Stomach (tissue), 4 donors: ENCODE data around the gene SGMS1.

Experiments
- POLR2A ChIP-seq, 4 donors: fragments of 450-650 bp; IDR thresholded peaks; one replicate each; pipeline ENCODE4 v1.6.1; 2016; ENCODE audit warnings: antibody characterized with exemption in 4 of 4, control low read depth in 2 of 4, mild to moderate bottlenecking in 1 of 4, moderate library complexity in 1 of 4
- POLR2AphosphoS5 ChIP-seq, 3 donors: sonication (generic); formaldehyde crosslinking; IDR thresholded peaks; one replicate each; pipeline ENCODE4 v1.6.1; 2016; ENCODE audit warnings: antibody characterized with exemption in 3 of 3
- TF ChIP-seq, protein P1 (sequence below), 7 experiments: fragments of 450-650 bp in 4 of 7; fragments of 200-600 bp in 3 of 7; sonication (generic) in 3 of 7; IDR thresholded peaks; one replicate each; pipeline ENCODE4 v1.5.1; 2016 to 2019; ENCODE audit warnings: antibody characterized with exemption in 7 of 7, control low read depth in 2 of 7, mild to moderate bottlenecking in 1 of 7

DNA sequence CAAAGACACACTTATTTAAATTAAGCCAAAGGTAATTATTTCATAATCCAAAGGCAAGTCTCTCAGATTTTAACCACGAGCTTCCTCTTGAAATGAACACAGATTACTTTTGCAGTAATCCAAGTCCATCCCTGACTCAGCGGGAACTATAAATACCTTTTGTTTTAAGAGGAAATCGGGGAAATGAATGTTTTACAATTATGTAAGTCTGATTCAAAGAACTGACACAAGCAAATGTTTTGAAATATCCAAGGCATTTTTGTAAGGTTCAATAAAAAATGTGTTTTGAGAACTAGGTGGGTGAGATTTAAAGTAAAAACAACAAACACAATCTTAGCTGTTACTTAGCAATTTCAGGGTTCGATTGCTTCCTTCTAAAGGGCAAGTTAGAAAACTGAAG lies 192.6 kb downstream of the SGMS1 start:
- TF ChIP-seq, protein P1, sequence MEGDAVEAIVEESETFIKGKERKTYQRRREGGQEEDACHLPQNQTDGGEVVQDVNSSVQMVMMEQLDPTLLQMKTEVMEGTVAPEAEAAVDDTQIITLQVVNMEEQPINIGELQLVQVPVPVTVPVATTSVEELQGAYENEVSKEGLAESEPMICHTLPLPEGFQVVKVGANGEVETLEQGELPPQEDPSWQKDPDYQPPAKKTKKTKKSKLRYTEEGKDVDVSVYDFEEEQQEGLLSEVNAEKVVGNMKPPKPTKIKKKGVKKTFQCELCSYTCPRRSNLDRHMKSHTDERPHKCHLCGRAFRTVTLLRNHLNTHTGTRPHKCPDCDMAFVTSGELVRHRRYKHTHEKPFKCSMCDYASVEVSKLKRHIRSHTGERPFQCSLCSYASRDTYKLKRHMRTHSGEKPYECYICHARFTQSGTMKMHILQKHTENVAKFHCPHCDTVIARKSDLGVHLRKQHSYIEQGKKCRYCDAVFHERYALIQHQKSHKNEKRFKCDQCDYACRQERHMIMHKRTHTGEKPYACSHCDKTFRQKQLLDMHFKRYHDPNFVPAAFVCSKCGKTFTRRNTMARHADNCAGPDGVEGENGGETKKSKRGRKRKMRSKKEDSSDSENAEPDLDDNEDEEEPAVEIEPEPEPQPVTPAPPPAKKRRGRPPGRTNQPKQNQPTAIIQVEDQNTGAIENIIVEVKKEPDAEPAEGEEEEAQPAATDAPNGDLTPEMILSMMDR (IDR thresholded peaks at IDR 0.05) = no peak
- TF ChIP-seq POLR2A (IDR thresholded peaks at IDR 0.05) = no peak
- no peak for TF ChIP-seq POLR2AphosphoS5 (IDR thresholded peaks at IDR 0.05)
